Naive B cell (primary cell): ENCODE measurements around the gene REPIN1. TPM values are rescaled to one million over a fixed set of nuclear protein-coding genes. Genes with fewer than 3 reads are reported as not detected.

Experiments used
- ATAC-seq, 2 donors: fragments of 150-1000 bp; cut with Tn5 transposase; 2 replicates each; pipeline ENCODE4 v1.10.0; 2021; ENCODE audit warnings: low read depth in 2 of 2, mild to moderate bottlenecking in 2 of 2, moderate library complexity in 2 of 2
- DNase-seq: peaks from one replicate; pipeline ENCODE4 v3.0.0; 2022
- H3K27ac Mint-ChIP-seq, 6 donors: one replicate each; pipeline ENCODE4 v1.8.0; 2020 to 2022; ENCODE audit warnings: mild to moderate bottlenecking in 6 of 6, mixed read lengths in 6 of 6, moderate library complexity in 5 of 6, inconsistent platforms in 2 of 6
- H3K27me3 Mint-ChIP-seq, 3 donors: one replicate each; pipeline ENCODE4 v1.8.0; 2021 to 2022; ENCODE audit warnings: mixed read lengths in 3 of 3, mild to moderate bottlenecking in 1 of 3
- H3K36me3 Mint-ChIP-seq, 2 donors: one replicate each; pipeline ENCODE4 v1.8.0; 2020 to 2022; ENCODE audit warnings: mixed read lengths in 2 of 2, inconsistent platforms in 1 of 2, mild to moderate bottlenecking in 1 of 2
- H3K4me1 Mint-ChIP-seq, 3 donors: one replicate each; pipeline ENCODE4 v1.8.0; 2020 to 2022; ENCODE audit warnings: mixed read lengths in 3 of 3, inconsistent platforms in 1 of 3, mild to moderate bottlenecking in 1 of 3, moderate library complexity in 1 of 3
- H3K4me3 Mint-ChIP-seq, 8 donors: one replicate each; pipeline ENCODE4 v1.8.0; 2020 to 2022; ENCODE audit warnings: mild to moderate bottlenecking in 8 of 8, mixed read lengths in 8 of 8, moderate library complexity in 8 of 8, inconsistent platforms in 2 of 8
- H3K9me3 Mint-ChIP-seq, 7 donors: one replicate each; pipeline ENCODE4 v1.8.0; 2020 to 2022; ENCODE audit warnings: mixed read lengths in 7 of 7, mild to moderate bottlenecking in 5 of 7, inconsistent platforms in 2 of 7, moderate library complexity in 1 of 7
- polyA plus RNA-seq, 6 donors: library from polyadenylated mRNA; unstranded; fragments of 300-500 nt; fragmentation: Illumina TruSeq; gene quantifications; one replicate each; pipeline ENCODE4 v1.2.3, GENCODE V29; 2021; ENCODE audit warnings: low read depth in 6 of 6

REPIN1 gene
- polyA plus RNA-seq, 6 donors from 2014 or later: 46.3 to 115 (median 68.5) TPM

DNA sequence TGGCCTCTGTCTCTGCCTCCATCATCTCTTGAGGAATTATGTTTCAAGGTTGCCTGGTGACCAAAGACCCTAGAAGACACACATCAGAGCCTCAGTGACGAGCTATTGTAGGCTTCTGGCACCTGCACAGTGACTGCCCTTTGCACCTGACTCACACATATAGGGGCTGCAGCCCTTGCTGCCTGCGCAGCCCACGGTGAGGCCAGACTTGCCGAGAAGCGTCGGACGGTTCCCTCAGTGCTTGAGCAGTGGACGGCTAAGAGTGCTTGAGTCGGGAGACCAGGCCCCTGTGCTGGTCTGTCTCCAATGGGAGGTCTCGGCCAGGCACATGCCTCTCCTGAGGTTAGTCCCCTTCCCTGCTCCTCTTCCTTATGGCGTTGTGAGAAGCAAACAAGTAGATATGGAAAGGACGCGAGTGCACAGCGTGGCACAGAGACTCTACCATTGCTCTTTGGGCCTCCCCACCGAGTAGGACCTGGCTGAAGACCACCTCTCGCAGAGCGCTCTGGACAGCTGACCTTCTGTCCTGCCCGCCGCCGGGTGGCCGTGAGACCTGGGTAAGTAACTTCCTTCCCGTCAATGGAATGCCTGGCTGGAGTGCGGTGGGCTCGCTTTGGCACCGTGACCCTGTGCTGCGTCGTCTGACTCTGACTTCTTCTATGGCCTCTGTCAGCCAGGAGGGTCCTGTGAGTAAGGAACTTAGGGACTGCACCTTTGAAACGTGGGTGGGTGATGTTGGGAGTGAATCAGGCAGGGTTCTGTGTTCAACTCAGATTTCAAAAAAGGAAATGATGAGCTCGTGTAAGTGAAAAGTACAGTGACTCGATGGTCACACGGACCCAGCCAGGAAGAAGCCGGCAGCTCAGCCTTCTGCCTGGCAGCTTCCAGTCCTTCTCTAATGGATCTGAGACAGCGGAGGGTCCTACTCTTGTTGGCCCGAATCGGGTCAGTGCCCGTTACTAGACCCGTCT is 44.2 kb downstream of the REPIN1 start:
- Mint-ChIP-seq H3K4me1 (peaks cover 20 to 29% (median 26%) of the 10 kb centered on the region in 3 donors), H3K4me3 (peak overlapping the region in 2 of 8 donors; percentile 53 to 80), H3K9me3 (no peaks in the 10 kb centered on the region), H3K27me3 (no peaks in the 10 kb centered on the region), H3K27ac (peak overlapping the region in 4 of 6 donors; percentile 38 to 99 (median 66)), H3K36me3 (peaks cover 0 to 13% of the 10 kb centered on the region in 2 donors)
- DNase-seq (no peak), ATAC-seq (no peak)

DNA sequence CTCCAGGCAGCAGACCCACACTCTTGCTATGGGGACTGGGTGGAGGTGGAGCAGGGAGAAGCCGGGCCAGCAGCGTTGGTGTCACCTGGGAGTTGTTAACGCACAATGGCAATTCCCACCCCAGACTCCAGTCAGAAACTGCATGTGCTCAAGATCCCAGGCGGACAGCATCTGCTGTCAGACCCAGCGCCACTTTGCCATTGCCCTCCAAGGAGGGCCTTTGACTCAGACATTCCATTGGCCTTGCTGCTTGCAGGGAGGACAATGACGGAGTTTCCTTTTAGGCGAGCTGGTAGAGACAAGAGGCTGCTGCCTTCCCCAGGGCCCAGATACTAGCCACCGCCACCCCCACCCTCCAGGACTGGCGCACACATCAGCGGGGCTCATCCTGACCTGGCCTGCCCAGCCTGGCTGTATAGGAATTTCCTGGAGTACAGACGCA is 45.0 kb downstream of the REPIN1 start:
- Mint-ChIP-seq H3K27ac (peak overlapping the region in 4 of 6 donors; percentile 8 to 99 (median 56)), H3K9me3 (no peaks in the 10 kb centered on the region), H3K4me1 (peaks cover 16 to 25% (median 23%) of the 10 kb centered on the region in 3 donors), H3K27me3 (no peaks in the 10 kb centered on the region), H3K4me3 (no peak overlapping the region), H3K36me3 (peaks cover 0 to 8% of the 10 kb centered on the region in 2 donors)
- no peak for DNase-seq
- no peak for ATAC-seq

DNA sequence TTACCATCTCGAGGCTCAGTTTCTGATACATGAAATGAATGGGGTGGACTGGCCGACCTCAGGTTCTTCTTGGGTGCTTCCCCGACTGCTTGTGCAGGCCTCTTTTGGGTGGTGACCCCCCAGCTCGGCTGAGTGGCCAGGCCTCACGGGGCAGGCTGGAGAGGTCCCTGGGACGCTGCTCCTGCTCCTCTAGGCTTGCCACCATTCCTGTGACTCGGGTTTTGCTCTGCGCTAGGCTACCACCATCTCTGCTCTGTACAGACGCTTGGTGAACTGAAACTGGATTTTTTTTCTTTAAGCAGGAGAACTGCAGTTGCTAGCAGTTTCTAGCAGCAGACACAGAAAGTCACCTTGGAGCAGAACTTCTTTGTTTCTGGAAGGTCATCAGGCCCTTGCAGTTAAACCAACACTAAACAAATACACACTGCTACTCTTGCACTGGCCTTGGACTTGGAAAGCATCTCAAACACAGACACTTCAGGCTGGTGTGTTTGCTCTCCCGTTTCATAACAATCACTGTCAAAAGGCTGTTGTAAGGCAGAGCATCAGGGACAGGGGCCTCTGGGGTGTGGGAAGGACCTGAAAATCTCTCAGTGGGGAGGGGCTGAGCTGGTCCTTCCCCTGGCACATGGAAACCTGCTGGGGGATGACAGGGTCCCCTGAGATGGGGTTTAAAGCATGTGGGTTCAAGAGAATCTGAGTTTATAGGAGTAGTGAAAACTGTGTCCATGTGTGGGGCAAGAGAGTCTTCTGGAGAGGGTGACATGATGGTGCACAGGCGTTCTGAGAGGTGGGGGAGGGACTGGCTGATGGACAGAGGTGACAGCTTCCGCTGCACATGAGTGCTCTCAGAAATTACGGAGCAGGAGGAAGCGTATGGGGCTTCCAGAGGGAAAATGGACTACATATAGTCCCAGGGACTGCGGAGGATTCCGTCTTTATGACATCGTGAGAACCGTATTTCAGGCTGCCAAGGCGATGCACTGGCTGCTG is 46.8 kb downstream of the REPIN1 start:
- H3K27me3 Mint-ChIP-seq: peaks cover 0 to 4% (median 0%) of the 10 kb centered on the region in 3 donors
- no peak for DNase-seq
- no peaks in the 10 kb centered on the region for H3K36me3 Mint-ChIP-seq
- no peak overlapping the region for H3K4me3 Mint-ChIP-seq
- peak overlapping the region in 3 of 6 donors; percentile 62 to 99 (median 71) for H3K27ac Mint-ChIP-seq
- H3K9me3 Mint-ChIP-seq: no peaks in the 10 kb centered on the region
- ATAC-seq: no peak
- H3K4me1 Mint-ChIP-seq: peaks cover 8 to 16% (median 11%) of the 10 kb centered on the region in 3 donors

DNA sequence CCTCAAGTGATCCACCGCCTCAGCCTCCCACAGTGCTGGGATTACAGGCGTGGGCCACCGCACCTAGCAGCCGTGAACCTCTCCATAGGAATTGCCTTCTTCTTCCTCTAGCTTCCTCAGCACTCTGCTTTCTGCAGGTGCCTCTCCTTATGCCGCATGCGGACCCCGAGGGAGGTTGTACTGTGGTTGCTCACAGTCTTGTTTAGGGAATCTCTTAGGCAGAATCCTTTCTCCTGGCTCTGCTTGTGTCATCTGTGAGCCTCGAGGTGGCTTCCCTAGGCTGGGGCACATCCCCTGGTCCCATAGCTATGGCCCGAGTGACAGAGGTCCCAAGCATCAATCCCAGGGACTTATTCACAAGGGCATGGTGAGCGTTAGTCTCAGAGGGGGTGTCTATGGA is 48.6 kb downstream of the REPIN1 start:
- ATAC-seq: no peak
- no peak for DNase-seq
- Mint-ChIP-seq H3K27ac (peak overlapping the region in 1 of 6 donors; percentile 41), H3K9me3 (no peaks in the 10 kb centered on the region), H3K36me3 (no peaks in the 10 kb centered on the region), H3K27me3 (peaks cover 0 to 5% (median 4%) of the 10 kb centered on the region in 3 donors), H3K4me1 (peaks cover 7 to 18% (median 18%) of the 10 kb centered on the region in 3 donors), H3K4me3 (no peak overlapping the region)

DNA sequence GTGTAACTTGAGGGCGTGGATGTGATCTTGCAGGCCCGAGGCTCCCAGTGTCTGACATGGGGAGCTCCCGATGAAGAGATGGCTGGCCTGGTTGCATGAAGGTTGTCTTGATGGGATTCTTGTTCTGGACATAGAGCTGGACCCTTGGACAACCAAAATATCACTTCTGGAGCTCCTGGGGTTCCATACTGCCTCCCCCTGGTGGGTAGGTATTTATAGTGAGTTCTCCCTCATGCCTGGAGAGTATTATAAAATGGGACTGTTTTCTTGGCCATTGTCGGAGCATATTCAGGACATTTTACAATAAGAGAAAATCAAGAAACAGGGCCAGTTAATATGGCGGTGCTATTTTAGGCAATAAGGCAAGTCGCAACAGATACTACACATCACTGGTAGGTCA is 49.2 kb downstream of the REPIN1 start:
- Mint-ChIP-seq H3K4me3 (peak overlapping the region in 1 of 8 donors; percentile 70), H3K27me3 (peaks cover 0 to 5% (median 4%) of the 10 kb centered on the region in 3 donors), H3K4me1 (peaks cover 7 to 18% (median 17%) of the 10 kb centered on the region in 3 donors), H3K36me3 (no peaks in the 10 kb centered on the region), H3K27ac (peak overlapping the region in 1 of 6 donors; percentile 42), H3K9me3 (no peaks in the 10 kb centered on the region)
- DNase-seq (no peak), ATAC-seq (no peak)

DNA sequence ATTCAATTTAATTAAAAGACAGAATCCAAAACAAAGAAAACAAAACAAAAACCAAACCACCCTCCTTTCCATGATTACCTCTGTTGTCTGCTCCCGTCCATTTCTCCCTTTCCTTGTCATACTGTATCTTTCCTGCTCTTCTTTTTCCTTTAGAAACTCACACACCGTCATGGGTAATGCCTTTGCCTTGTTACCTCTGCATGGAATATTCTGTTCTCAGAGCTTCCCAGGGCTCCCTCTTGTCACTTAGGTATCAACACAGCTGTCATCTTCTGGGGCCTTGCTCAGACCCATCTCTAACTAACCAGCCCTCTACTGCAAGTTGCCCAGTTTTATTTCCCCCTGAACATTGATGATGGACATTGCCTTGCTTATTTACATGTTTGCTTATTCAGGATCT is 51.6 kb downstream of the REPIN1 start:
- H3K36me3 Mint-ChIP-seq: no peaks in the 10 kb centered on the region
- H3K9me3 Mint-ChIP-seq: no peaks in the 10 kb centered on the region
- no peak for DNase-seq
- H3K4me1 Mint-ChIP-seq: peaks cover 6 to 12% (median 7%) of the 10 kb centered on the region in 3 donors
- H3K4me3 Mint-ChIP-seq: no peak overlapping the region
- ATAC-seq: no peak
- peaks cover 0 to 12% (median 5%) of the 10 kb centered on the region in 3 donors for H3K27me3 Mint-ChIP-seq
- H3K27ac Mint-ChIP-seq: peak overlapping the region in 1 of 6 donors; percentile 70

DNA sequence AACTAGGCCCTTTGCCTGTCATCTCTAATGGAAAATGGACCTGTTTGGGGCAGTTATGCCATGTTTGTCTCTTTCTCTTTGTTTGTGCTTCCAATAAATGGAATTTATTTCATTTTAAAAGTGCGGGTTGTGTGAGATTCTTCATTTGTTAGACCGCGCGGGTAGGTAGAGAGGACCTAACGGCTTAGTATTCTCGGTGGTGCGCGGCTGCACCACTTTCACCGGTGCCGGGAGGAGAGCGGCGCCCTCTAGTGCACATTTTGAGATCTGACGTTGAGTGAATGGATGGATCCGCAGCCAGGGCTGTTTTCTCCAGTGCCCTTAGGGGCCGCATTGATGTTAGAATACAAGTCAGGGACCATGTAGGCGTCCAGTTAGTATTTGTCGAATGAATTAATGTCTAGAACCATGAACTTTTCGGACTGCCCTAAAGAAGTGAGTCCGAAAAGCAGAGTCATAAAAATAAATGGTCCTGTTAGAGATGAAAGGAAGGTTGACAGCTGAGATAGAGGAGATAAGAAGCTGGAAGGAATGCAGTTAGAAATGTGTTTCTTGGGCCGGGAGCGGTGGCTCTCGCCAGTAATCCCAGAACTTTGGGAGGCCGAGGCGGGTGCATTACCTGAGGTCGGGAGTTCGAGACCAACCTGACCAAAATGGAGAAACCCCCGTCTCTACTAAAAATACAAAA is 52.5 kb downstream of the REPIN1 start:
- Mint-ChIP-seq H3K9me3 (no peaks in the 10 kb centered on the region), H3K27me3 (peaks cover 0 to 14% (median 5%) of the 10 kb centered on the region in 3 donors), H3K27ac (peak overlapping the region; percentile 1 to 81 (median 60)), H3K4me3 (peak overlapping the region in 3 of 8 donors; percentile 37 to 71 (median 40)), H3K4me1 (peaks cover 6 to 12% (median 7%) of the 10 kb centered on the region in 3 donors), H3K36me3 (no peaks in the 10 kb centered on the region)
- DNase-seq (peak; percentile 83), ATAC-seq (peak; percentile 100)

DNA sequence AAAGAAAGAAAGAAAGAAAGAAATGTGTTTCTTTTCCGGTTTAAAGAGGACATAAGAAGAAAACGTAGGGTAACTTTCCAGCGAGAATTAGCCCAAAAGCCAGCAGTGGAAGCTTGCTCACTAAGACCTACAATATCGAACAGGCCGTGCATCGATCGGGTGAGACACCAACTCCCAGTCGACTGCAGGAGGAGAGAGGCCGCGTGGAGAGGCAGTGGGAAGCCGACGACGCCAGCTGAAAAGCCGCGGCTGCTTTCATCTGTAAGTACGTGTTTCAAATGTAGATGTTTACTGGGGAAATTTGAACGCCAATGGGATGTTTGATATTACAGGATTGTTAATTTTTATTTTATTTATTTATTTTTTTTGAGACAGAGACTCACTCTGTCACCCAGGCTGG is 53.2 kb downstream of the REPIN1 start:
- Mint-ChIP-seq H3K27ac (no peak overlapping the region), H3K4me1 (peaks cover 6 to 12% (median 7%) of the 10 kb centered on the region in 3 donors), H3K9me3 (no peaks in the 10 kb centered on the region), H3K27me3 (peaks cover 0 to 14% (median 5%) of the 10 kb centered on the region in 3 donors), H3K4me3 (no peak overlapping the region), H3K36me3 (no peaks in the 10 kb centered on the region)
- no peak for ATAC-seq
- DNase-seq: no peak

Other genes with a start within 250 kb of the REPIN1 start
- gene LRRC61, start 45.5 kb upstream of the REPIN1 start, polyA plus RNA-seq: 10 to 100 TPM; 15.2 to 28.6 (median 25.4) TPM
- gene ACTR3C, start 45.3 kb upstream of the REPIN1 start, polyA plus RNA-seq: 1 to 10 TPM in 5 of 6 donors, not detected in 1; 1.3 to 7.6 (median 6.2) TPM
- not detected for gene RARRES2, start 27.2 kb upstream of the REPIN1 start, polyA plus RNA-seq
- 1 to 10 TPM; 1.4 to 8.9 (median 4.5) TPM for gene ZNF775, start 10.5 kb downstream of the REPIN1 start, polyA plus RNA-seq
- gene GIMAP8, start 81.8 kb downstream of the REPIN1 start, polyA plus RNA-seq: under 1 TPM in 4 of 6 donors, not detected in 2; 0.07 to 0.22 (median 0.08) TPM
- 1 to 10 TPM in 5 of 6 donors, under 1 TPM in 1; 0.36 to 5.2 (median 1.5) TPM for gene GIMAP7, start 146.1 kb downstream of the REPIN1 start, polyA plus RNA-seq
- 1 to 10 TPM in 5 of 6 donors, under 1 TPM in 1; 0.75 to 4.4 (median 1.5) TPM for gene GIMAP4, start 198.6 kb downstream of the REPIN1 start, polyA plus RNA-seq